ENCODE measurements around the gene CAB39L. TPM values are rescaled to one million over a fixed set of nuclear protein-coding genes. Genes with fewer than 3 reads are reported as not detected.
A peak's percentile ranks its signal among the peaks of the same experiment; 100 is the strongest.

The CAB39L gene
- total and polyA plus RNA-seq, 2 experiments from 2014 or later, result 6.1 to 7.3 TPM

- no peaks in the 10 kb centered on the region for H3K9me3 ChIP-seq (ENCODE audit: low read depth)
- no peaks in the 10 kb centered on the region for H3K9me2 ChIP-seq (ENCODE audit: insufficient read depth)
- DNase-seq, result peak; percentile 84
- H3K4me2 ChIP-seq (ENCODE audit: unreplicated experiment), result peak overlapping the region; percentile 75
- H2AFZ ChIP-seq, result peak overlapping the region; percentile 88
- no peaks in the 10 kb centered on the region for H3K27me3 ChIP-seq (replicated peaks; ENCODE audit: insufficient read depth)
- TF ChIP-seq EZH2phosphoT487 (IDR thresholded peaks at IDR 0.05; ENCODE audit: insufficient read depth, low read depth) (no peak), EZH2 (IDR thresholded peaks at IDR 0.05; ENCODE audit: insufficient read depth, poor library complexity, severe bottlenecking) (no peak)
- H3K9ac ChIP-seq, result peak overlapping the region; percentile 36
- H3K4me1 ChIP-seq (ENCODE audit: insufficient read depth), result no peaks in the 10 kb centered on the region
- no peaks in the 10 kb centered on the region for H3K79me2 ChIP-seq (ENCODE audit: insufficient read depth)
- H3K27ac ChIP-seq, result no peak overlapping the region
- in situ Hi-C loops (cut with MboI), result loop anchor here (5.0 kb wide), 1 partner anchor 141 kb away; the partner anchor contains the start of genes CAB39L and SETDB2
- no peaks in the 10 kb centered on the region for H3K36me3 ChIP-seq (ENCODE audit: low read depth)
- no peaks in the 10 kb centered on the region for H4K20me1 ChIP-seq (ENCODE audit: insufficient read depth)
- 23 to 28% methylated on average over 20 of the region's 20 CpGs for WGBS, 2 experiments (ENCODE audit: low coverage in 1 of 2, low lambda C conversion rate in 2 of 2, missing lambda C conversion rate in 2 of 2)
- peak overlapping the region; percentile 57 for H3K4me3 ChIP-seq
- H3F3A ChIP-seq (ENCODE audit: insufficient read depth), result no peaks in the 10 kb centered on the region
These were observed 142.9 kb downstream of the CAB39L start for GRCh38 chr13:49300739-49301589.

- H3F3A ChIP-seq (ENCODE audit: insufficient read depth), result no peaks in the 10 kb centered on the region
- H3K9me3 ChIP-seq (ENCODE audit: low read depth), result no peaks in the 10 kb centered on the region
- H3K4me2 ChIP-seq (ENCODE audit: unreplicated experiment), result no peak overlapping the region
- no peak overlapping the region for H3K27ac ChIP-seq
- 55% methylated on average over 5 of the region's 5 CpGs for WGBS, 2 experiments (ENCODE audit: low coverage in 1 of 2, low lambda C conversion rate in 2 of 2, missing lambda C conversion rate in 2 of 2)
- H3K4me3 ChIP-seq, result no peak overlapping the region
- H3K79me2 ChIP-seq (ENCODE audit: insufficient read depth), result no peaks in the 10 kb centered on the region
- TF ChIP-seq EZH2phosphoT487 (IDR thresholded peaks at IDR 0.05; ENCODE audit: insufficient read depth, low read depth) (no peak), EZH2 (IDR thresholded peaks at IDR 0.05; ENCODE audit: insufficient read depth, poor library complexity, severe bottlenecking) (no peak)
- no peak overlapping the region for H2AFZ ChIP-seq
- no peaks in the 10 kb centered on the region for H3K27me3 ChIP-seq (replicated peaks; ENCODE audit: insufficient read depth)
- no peaks in the 10 kb centered on the region for H3K4me1 ChIP-seq (ENCODE audit: insufficient read depth)
- no peaks in the 10 kb centered on the region for H3K9me2 ChIP-seq (ENCODE audit: insufficient read depth)
- DNase-seq, result no peak
- in situ Hi-C loops (cut with MboI), result loop anchor here (5.0 kb wide), 1 partner anchor 142 kb away; the partner anchor contains the start of genes CAB39L and SETDB2
- H3K9ac ChIP-seq, result no peak overlapping the region
- H4K20me1 ChIP-seq (ENCODE audit: insufficient read depth), result no peaks in the 10 kb centered on the region
- H3K36me3 ChIP-seq (ENCODE audit: low read depth), result no peaks in the 10 kb centered on the region
These were observed 143.6 kb downstream of the CAB39L start for GRCh38 chr13:49300276-49300675.

- H3K4me2 ChIP-seq (ENCODE audit: unreplicated experiment), result no peak overlapping the region
- H4K20me1 ChIP-seq (ENCODE audit: insufficient read depth), result no peaks in the 10 kb centered on the region
- 64 to 66% methylated on average over 7 of the region's 7 CpGs for WGBS, 2 experiments (ENCODE audit: low coverage in 1 of 2, low lambda C conversion rate in 2 of 2, missing lambda C conversion rate in 2 of 2)
- DNase-seq, result peak; percentile 9
- H3K27ac ChIP-seq, result no peak overlapping the region
- in situ Hi-C loops (cut with MboI), result loop anchor here (10.0 kb wide), 1 partner anchor 306 kb away; no protein-coding TSS in a partner anchor
- H3K4me1 ChIP-seq (ENCODE audit: insufficient read depth), result no peaks in the 10 kb centered on the region
- H3K9me3 ChIP-seq (ENCODE audit: low read depth), result no peaks in the 10 kb centered on the region
- H2AFZ ChIP-seq, result no peak overlapping the region
- TF ChIP-seq EZH2 (IDR thresholded peaks at IDR 0.05; ENCODE audit: insufficient read depth, poor library complexity, severe bottlenecking) (no peak), EZH2phosphoT487 (IDR thresholded peaks at IDR 0.05; ENCODE audit: insufficient read depth, low read depth) (no peak)
- H3F3A ChIP-seq (ENCODE audit: insufficient read depth), result no peaks in the 10 kb centered on the region
- no peaks in the 10 kb centered on the region for H3K79me2 ChIP-seq (ENCODE audit: insufficient read depth)
- H3K9ac ChIP-seq, result no peak overlapping the region
- no peaks in the 10 kb centered on the region for H3K9me2 ChIP-seq (ENCODE audit: insufficient read depth)
- H3K27me3 ChIP-seq (replicated peaks; ENCODE audit: insufficient read depth), result no peaks in the 10 kb centered on the region
- no peaks in the 10 kb centered on the region for H3K36me3 ChIP-seq (ENCODE audit: low read depth)
- H3K4me3 ChIP-seq, result no peak overlapping the region
These were observed 144.8 kb downstream of the CAB39L start for GRCh38 chr13:49298903-49299605.

- H3K4me1 ChIP-seq (ENCODE audit: insufficient read depth), result no peaks in the 10 kb centered on the region
- no peaks in the 10 kb centered on the region for H3K36me3 ChIP-seq (ENCODE audit: low read depth)
- no peak overlapping the region for H2AFZ ChIP-seq
- no peaks in the 10 kb centered on the region for H3K79me2 ChIP-seq (ENCODE audit: insufficient read depth)
- no peak overlapping the region for H3K27ac ChIP-seq
- no peak overlapping the region for H3K4me3 ChIP-seq
- H3F3A ChIP-seq (ENCODE audit: insufficient read depth), result no peaks in the 10 kb centered on the region
- H3K27me3 ChIP-seq (replicated peaks; ENCODE audit: insufficient read depth), result no peaks in the 10 kb centered on the region
- H3K9me2 ChIP-seq (ENCODE audit: insufficient read depth), result no peaks in the 10 kb centered on the region
- no peaks in the 10 kb centered on the region for H3K9me3 ChIP-seq (ENCODE audit: low read depth)
- no peak overlapping the region for H3K9ac ChIP-seq
- no peak for DNase-seq
- no peaks in the 10 kb centered on the region for H4K20me1 ChIP-seq (ENCODE audit: insufficient read depth)
- no peak for TF ChIP-seq EZH2 (IDR thresholded peaks at IDR 0.05; ENCODE audit: insufficient read depth, poor library complexity, severe bottlenecking)
- TF ChIP-seq EZH2phosphoT487 (IDR thresholded peaks at IDR 0.05; ENCODE audit: insufficient read depth, low read depth), result no peak
- H3K4me2 ChIP-seq (ENCODE audit: unreplicated experiment), result no peak overlapping the region
- in situ Hi-C loops (cut with MboI), result loop anchor here (10.0 kb wide), 1 partner anchor 306 kb away; no protein-coding TSS in a partner anchor
These were observed 145.4 kb downstream of the CAB39L start for GRCh38 chr13:49298416-49298815.

Data from GM23248 (cell line).